DOHH2 (cell line): Measurements from ENCODE around the gene SLC13A4.

ENCODE experiments used
- CTCF ChIP-seq: fragments of 200-600 bp; sonication (generic); IDR thresholded peaks from one replicate; pipeline ENCODE4 v1.5.1; 2014; ENCODE audit warnings: antibody characterized with exemption, mild to moderate bottlenecking, low read depth, low read length; ENCODE audit not compliant: poor library complexity, severe bottlenecking
- EZH2phosphoT487 ChIP-seq: fragments of 200-600 bp; sonication (generic); IDR thresholded peaks from 2 replicates; pipeline ENCODE4 v1.6.1; 2017; ENCODE audit warnings: borderline replicate concordance, mild to moderate bottlenecking, antibody characterized with exemption, low read length, moderate library complexity, mixed read lengths

GRCh38 chr7:135731131-135731530 is 3.1 kb upstream of the SLC13A4 start:
- TF ChIP-seq CTCF (no peak), EZH2phosphoT487 (no peak)
